GM12891 (cell line): ENCODE data around the gene GRIK2.

ENCODE experiments used
- DNase-seq: peaks from one replicate; pipeline ENCODE4 v3.0.0; 2011; ENCODE audit warnings: low spot score; ENCODE audit not compliant: insufficient read length
- FAIRE-seq: peaks from 2 replicates; lab custom pipeline; 2011; peaks lifted over from hg19 to GRCh38; lab: Jason Lieb, UNC
- PAX5 ChIP-seq: IDR thresholded peaks from 2 replicates; pipeline ENCODE4 v1.6.1; 2011; ENCODE audit warnings: low read length, moderate library complexity, mild to moderate bottlenecking; ENCODE audit not compliant: insufficient read depth, severe bottlenecking
- POLR2A ChIP-seq: IDR thresholded peaks from 2 replicates; pipeline ENCODE4 v1.6.1; 2011; ENCODE audit warnings: low read depth, low read length, control low read depth
- POLR2AphosphoS5 ChIP-seq: IDR thresholded peaks from 2 replicates; pipeline ENCODE4 v1.6.1; 2011; ENCODE audit warnings: low read depth, low read length, control low read depth
- POU2F2 ChIP-seq: IDR thresholded peaks from 2 replicates; pipeline ENCODE4 v1.6.1; 2011; ENCODE audit warnings: low read depth, mild to moderate bottlenecking, control low read depth, low read length, moderate library complexity
- SPI1 ChIP-seq: IDR thresholded peaks from 2 replicates; pipeline ENCODE4 v1.6.1; 2011; ENCODE audit warnings: low read depth, low read length, control low read depth
- TAF1 ChIP-seq: IDR thresholded peaks from 2 replicates; pipeline ENCODE4 v1.6.1; 2011; ENCODE audit warnings: low read depth, low read length, control low read depth

Gene GRIK2

GRCh38 chr6:101716810-101717209, 323.3 kb downstream of the GRIK2 start:
- DNase-seq: no peak
- no peak for TF ChIP-seq PAX5
- no peak for TF ChIP-seq SPI1
- no peak for TF ChIP-seq POU2F2
- no peak for TF ChIP-seq POLR2AphosphoS5
- TF ChIP-seq POLR2A: no peak
- no peak for TF ChIP-seq TAF1
- no peak for FAIRE-seq

DNA sequence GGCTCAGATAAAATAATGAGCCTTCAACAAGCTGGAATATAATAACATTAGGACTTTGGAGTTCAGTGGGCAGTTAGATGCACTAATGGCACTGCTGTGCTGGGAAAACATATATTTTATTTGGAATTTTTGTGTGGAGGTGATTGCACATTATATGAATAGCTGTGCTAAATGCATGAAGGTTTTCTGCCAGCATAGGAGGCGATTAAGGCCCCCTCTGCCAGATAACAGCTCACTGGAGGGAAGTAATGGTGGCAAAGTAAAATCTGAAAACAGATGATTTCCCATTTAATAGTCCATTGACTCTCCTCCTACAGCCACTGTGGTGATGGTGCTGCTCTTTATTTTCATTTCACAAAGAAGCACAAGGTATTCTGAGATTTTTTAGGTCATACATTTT, 326.0 kb downstream of the GRIK2 start:
- no peak for TF ChIP-seq PAX5
- TF ChIP-seq POU2F2: no peak
- no peak for TF ChIP-seq SPI1
- no peak for TF ChIP-seq TAF1
- TF ChIP-seq POLR2A: no peak
- no peak for TF ChIP-seq POLR2AphosphoS5
- FAIRE-seq (no peak), DNase-seq (no peak)

DNA sequence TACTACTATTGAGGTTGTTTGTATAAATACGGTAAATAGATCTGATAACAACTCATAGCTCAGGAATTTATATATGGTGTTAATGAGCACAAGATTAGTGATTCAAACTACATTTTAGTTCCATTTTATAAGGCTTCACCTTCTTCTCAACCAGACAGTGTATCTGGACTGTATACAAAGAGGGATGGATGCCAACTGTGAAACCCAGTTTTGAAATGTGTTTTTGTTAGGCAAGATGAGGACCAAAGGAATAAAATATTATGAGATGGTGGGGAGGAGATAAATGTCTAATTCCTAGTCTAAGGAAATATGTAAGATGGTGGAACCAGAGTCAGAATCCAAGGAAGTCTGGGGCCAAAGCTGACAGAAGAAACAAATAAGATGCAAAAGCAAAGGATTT, 329.0 kb downstream of the GRIK2 start:
- DNase-seq (no peak), FAIRE-seq (no peak)
- TF ChIP-seq PAX5 (no peak), POLR2A (no peak), POU2F2 (no peak), SPI1 (no peak), POLR2AphosphoS5 (no peak), TAF1 (no peak)

- no peak for TF ChIP-seq POLR2AphosphoS5
- TF ChIP-seq TAF1: no peak
- no peak for TF ChIP-seq POLR2A
- TF ChIP-seq PAX5: no peak
- TF ChIP-seq SPI1: no peak
- no peak for TF ChIP-seq POU2F2
- FAIRE-seq (no peak), DNase-seq (no peak)
Measured at GRCh38 chr6:101722991-101723579, 329.6 kb downstream of the GRIK2 start.

GRCh38 chr6:101728388-101728787, 334.9 kb downstream of the GRIK2 start:
- no peak for DNase-seq
- no peak for TF ChIP-seq PAX5
- no peak for TF ChIP-seq SPI1
- TF ChIP-seq POU2F2: no peak
- no peak for FAIRE-seq

DNA sequence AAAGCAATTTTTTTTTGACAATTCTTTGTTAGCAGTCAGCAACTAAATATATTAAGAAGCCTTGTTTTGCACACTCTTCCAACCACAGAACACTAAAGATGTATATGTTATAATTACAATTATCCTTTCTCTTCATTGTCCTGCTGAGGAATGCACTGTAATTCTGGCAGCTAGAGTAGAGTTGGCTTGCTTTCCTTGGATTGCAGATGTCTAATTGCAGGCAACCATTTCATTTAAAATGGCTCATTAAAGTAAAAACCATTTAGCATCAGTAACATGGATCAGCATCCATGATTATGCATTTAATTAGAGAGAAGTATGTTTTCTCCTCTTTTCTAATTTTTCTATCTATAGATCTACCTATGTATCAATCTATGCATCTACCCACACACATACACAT, 335.4 kb downstream of the GRIK2 start:
- TF ChIP-seq POU2F2: no peak
- TF ChIP-seq PAX5: no peak
- no peak for TF ChIP-seq SPI1
- TF ChIP-seq POLR2AphosphoS5: no peak
- no peak for TF ChIP-seq POLR2A
- no peak for TF ChIP-seq TAF1
- FAIRE-seq: no peak
- no peak for DNase-seq

- DNase-seq (no peak), FAIRE-seq (no peak)
- TF ChIP-seq PAX5: no peak
- no peak for TF ChIP-seq POLR2AphosphoS5
- no peak for TF ChIP-seq POLR2A
- TF ChIP-seq POU2F2: no peak
- TF ChIP-seq TAF1: no peak
- TF ChIP-seq SPI1: no peak
Measured at GRCh38 chr6:101730954-101731353, 337.4 kb downstream of the GRIK2 start.

DNA sequence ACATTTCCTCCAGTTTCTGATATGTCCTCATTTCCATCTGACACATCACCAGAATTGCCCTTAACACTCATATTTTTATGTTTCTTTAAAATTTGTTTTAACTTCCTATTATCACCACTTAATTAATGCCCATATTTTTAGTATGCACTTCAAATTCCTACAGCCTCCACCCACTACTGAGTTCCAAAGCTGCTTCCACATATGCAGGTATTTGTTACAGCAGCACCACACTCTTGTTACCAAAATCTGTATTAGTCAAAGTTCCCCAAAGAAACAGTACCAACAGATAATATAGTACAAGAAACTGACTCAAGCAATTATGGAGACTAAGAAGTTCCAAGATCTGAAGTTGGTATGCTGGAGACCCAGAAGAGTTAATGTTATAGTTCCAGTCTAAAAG, 340.4 kb downstream of the GRIK2 start:
- DNase-seq (no peak), FAIRE-seq (no peak)
- TF ChIP-seq SPI1: no peak
- no peak for TF ChIP-seq TAF1
- no peak for TF ChIP-seq POU2F2
- TF ChIP-seq POLR2A: no peak
- TF ChIP-seq POLR2AphosphoS5: no peak
- no peak for TF ChIP-seq PAX5

DNA sequence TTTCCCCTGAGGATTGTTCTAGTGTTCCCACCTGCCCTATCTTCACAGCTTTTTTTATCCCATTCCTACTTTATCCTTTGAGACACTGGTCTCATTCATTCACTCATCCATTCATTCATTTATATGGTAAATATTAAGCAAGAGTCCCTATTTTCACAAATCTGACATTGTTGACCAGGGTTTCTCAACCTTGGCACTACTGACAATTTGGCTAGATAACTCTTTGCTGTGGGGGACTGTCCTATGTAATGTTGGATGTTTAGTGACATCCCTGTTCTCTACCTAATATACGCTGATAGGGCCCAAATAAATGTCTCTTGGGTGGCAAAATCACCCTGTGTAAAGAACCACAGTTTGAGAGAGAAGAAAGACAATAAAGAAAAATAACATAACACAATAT, 345.0 kb downstream of the GRIK2 start:
- FAIRE-seq (no peak), DNase-seq (no peak)
- TF ChIP-seq PAX5 (no peak), TAF1 (no peak)

DNA sequence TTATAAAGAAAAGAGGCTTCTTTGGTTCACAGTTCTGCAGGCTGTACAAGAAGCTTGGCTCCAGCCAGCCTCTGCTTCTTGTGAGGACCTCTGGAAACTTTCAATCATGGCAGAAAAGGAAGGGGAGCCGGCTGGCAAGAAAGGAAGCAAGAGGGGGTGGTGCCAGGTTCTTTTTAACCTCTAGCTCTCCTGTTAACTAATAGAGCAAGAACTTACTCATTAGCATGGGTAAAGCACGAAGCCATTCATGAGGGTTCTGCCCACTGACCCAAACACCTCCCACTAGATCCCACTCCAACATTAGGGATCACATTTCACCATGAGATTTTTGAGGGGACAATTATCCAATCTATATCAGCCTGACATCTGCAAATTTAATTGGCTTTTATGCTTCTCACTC, 347.1 kb downstream of the GRIK2 start:
- TF ChIP-seq POLR2AphosphoS5 (no peak), POLR2A (no peak), SPI1 (no peak), POU2F2 (no peak), TAF1 (no peak), PAX5 (no peak)

DNA sequence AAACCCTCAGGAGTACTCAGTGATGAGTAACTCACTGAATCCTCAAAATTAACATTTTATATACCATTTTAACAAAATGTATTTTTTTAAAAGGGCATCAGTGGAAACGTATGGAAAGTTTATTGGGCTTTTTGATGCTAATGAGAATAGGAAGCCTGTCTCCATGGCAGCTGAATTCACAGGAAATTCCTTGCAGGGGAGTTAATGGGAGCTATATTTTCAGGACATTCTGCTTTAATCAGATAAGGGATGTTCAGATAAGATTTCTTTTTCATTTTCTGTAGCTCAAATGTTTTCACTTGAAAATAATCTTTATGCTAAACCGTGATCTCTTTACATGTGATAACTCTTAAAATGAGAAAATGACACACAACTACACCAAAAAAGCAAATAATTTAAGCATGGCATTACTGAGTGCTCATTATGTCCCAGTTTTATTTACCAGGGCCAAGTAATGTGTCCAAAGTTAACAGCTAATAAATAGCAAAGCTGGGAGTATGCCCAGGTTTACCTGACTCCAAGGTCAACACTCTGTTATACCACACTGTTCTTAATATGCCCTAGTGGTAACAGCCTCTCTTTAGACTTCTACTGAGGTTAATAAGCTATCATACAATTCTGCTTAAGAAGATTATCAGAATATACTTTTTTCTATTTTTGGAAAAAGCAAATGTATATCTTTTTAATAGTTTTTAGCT, 348.1 kb downstream of the GRIK2 start:
- no peak for TF ChIP-seq TAF1
- TF ChIP-seq POLR2A: no peak
- TF ChIP-seq PAX5: no peak
- no peak for TF ChIP-seq POU2F2
- no peak for TF ChIP-seq POLR2AphosphoS5
- no peak for TF ChIP-seq SPI1
- DNase-seq (no peak), FAIRE-seq (no peak)

More for the DNA sequence above, 347.1 kb downstream of the GRIK2 start:
- no peak for DNase-seq
- no peak for FAIRE-seq
